Measurements from ENCODE around the gene SOX10.

SOX10 gene

DNA sequence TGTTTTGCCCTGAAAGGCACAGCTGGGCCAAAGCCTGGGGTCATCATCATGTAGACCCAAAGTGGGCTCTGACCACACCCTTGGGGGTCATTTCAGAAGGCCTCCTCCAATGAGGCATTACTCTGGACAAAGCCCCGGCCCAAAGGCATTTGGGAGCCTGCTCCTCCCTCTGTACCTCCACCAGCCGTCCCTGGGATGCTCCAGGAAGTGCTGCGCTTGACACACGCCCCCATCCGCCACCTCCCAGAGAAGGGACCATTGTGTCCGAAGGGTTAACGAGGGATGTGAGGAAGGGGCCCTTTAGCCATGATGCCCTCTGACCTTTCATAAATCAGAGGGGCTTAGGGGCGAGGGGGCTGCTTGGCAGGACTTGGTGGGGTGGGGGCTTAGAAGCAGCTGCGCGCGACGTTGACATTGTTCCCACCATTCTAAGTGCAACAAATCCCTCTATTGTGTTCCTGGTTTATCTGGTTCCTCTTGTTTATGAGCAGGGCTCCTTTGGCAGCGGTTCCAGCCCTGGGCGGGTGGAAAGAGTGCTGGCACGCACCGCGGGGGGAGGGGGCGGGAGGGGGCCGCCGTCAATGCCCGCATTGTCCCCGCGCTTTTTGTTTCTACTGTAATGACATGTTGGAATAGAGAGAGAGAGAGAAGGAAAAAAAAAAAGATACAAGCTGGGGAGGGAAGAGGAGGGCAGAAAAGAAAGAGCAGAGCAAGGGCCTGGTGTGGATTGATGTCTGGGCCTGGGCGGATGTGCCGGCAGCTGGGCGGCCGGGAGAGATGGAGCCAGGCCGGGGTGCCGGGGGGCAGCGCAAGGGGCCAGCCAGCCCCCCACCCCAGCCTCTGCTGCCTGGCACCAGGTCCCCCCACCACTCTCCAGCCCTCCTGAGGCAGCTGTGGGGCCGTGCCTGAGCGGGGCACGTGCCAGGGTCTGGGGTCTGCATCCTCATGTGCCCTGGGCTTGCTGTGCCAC is 32.1 kb upstream of the SOX10 start:
- DNase-seq: no peak

GRCh38 chr22:38014083-38014482 is 29.7 kb upstream of the SOX10 start:
- DNase-seq: no peak

DNA sequence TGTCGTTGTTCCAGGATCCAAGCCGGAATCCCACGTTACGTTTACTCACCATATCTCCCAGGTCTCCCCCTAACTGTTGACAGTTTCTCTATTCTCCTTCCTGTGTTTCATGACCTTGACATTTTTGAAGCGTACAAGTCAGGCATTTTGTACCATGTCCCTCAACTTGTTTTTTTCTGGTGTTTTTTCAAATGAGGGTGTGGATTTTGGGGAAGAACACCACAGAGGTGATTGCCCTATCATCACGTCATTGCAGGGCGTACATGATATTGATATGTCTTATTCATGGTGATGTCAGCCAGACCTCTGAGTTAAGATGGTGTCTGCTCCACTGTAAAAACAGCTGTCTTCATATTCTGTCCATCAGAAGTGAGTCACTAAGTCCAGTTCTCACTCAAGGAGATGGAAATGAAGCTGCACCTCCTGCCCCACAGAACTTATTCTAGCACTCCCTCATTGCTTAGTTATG is 28.3 kb upstream of the SOX10 start:
- no peak for DNase-seq

- DNase-seq: no peak
These were observed 24.8 kb upstream of the SOX10 start for GRCh38 chr22:38009000-38009806.

- DNase-seq: no peak
These were observed 23.1 kb upstream of the SOX10 start for GRCh38 chr22:38007330-38007902.

DNA sequence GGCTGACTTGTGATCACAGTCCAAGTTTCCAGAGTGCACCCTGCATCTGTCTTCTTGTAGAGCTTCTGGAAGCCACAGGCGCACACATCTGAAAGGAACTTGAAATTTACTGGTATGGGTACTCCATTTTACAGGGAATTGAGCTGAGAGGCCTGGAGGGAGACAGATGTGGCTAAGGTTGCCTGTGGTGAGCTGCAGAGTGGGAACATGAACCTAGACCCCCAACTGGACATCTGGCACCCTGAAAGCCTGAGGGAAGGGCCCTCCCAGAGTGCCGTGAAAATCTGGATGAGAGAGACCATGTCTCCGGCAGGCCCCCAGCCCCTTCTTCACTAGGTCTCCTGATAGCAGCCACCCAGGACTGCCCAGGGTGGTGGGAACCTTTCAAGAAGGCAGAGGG is 22.6 kb upstream of the SOX10 start:
- no peak for DNase-seq

DNA sequence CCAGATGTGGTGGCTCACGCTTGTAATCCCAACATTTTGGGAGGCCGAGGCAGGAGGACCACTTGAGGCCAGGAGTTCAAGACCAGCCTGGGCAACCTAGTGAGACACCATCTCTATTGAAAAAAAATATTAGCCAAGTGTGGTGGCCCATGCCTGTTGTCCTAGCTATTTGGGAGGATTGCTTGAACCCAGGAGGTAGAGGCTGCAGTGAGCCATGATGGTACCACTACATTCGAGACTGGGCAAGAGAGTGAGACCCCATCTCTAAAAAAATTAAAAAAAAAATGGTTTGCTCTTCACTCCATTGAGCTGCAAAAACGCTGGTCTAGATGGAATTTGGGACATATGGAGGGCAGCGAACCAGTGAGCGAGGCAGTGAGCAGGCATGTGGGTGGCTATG is 21.6 kb upstream of the SOX10 start:
- no peak for DNase-seq

- peak; percentile 69 for DNase-seq
These were observed 15.4 kb upstream of the SOX10 start for GRCh38 chr22:37999640-38000272.

DNA sequence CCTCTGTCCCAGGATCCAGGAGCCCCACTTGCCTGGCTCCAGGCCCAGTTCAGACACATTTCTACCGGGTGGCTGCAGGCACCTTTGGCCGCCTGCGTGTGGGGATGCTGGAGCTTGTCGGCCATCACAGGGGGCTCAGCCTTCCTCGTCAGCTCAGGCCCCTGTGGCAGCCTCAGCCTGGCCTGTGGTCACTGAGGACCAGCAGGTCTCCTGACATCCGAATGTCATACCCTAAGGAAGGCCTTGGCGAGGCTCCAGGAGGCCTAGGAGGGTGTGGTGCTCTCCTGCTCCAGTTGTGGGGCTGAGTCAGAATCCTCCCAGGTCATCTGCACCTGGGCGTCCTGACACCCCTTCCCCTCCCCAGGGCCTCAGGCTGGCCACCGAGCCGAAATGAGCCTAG is 14.9 kb upstream of the SOX10 start:
- peak; percentile 39 for DNase-seq

- no peak for DNase-seq
These were observed 14.2 kb upstream of the SOX10 start for GRCh38 chr22:37998543-37998942.

- peak; percentile 66 for DNase-seq
These were observed 12.3 kb upstream of the SOX10 start for GRCh38 chr22:37996515-37997246.

DNA sequence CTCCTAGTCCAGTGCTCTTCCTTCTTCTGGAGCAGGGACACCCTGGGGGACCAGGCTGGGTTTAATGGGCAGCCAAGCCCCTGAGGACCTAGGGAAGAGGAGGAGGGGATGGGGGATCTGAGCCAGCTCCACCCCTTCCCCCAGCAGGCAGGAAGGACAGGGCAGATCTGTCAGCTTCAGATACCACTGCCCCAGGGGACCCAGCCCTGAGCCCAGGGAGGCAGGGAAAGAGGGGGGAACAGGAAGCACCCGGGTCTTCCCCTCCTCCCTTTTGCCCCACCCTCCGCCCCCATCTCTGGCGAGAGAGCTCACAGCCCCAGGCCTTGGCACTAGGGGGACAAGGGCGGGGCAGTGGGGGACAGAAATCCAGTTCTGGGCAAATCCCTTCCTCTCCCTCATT is 11.7 kb upstream of the SOX10 start:
- no peak for DNase-seq

DNA sequence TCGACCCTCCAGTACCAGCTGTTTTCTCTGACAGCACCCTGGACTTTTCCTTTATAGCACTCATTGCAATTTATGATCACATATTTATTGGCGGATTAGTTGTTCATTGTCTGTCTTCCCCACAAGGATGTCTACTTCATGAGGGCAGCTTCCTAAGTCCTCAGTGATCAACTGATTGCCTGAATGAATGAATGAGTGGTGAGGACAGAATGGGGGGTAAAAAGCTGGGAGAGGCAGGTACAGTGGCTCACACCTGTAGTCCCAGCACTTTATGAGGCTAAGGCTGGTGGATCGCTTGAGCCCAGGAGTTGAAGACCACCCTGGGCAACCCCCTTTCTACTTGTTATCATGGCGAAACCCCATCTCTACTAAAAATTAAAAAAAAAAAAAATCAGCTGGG is 11.1 kb upstream of the SOX10 start:
- no peak for DNase-seq

- no peak for DNase-seq
These were observed 10.6 kb upstream of the SOX10 start for GRCh38 chr22:37994982-37995381.

DNA sequence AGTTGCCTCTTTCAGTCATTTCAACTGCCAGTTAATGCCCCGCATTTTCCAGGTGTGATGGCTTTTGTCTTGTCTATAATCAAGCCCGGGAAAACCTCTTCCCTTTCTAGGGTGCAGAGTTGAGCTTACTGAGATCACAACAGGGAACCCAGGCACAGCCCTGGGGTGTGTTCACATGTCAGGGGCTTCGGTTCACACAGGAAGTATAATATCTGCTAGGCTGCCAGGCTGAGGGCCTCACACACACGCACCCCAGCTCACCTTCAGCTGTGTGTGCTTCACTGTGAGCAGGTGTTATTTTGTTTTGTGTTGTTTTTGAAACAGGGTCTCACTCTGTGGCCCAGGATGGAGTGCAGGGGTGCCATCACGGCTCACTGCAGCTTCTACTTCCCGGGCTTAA is 9.7 kb upstream of the SOX10 start:
- no peak for DNase-seq

- no peak for DNase-seq
These were observed 7.5 kb upstream of the SOX10 start for GRCh38 chr22:37991731-37992442.

DNA sequence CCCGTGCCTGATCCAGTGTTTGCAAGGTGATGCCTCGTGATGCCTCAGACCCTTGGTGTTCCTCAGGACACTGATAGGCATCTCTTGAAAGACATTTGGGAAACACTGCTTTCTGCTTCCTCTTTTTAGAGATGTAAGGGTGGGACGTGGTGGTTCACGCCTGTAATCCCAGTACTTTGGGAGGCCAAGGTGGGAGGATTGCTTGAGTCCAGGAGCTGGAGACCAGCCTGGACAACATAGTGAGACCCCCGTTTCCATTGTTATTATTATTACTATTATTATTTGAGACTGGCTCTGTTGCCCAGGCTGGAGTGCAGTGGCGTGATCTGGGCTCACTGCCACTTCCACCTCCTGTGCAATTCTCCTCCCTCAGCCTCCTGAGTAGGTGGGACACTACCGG is 6.5 kb upstream of the SOX10 start:
- DNase-seq: no peak

DNA sequence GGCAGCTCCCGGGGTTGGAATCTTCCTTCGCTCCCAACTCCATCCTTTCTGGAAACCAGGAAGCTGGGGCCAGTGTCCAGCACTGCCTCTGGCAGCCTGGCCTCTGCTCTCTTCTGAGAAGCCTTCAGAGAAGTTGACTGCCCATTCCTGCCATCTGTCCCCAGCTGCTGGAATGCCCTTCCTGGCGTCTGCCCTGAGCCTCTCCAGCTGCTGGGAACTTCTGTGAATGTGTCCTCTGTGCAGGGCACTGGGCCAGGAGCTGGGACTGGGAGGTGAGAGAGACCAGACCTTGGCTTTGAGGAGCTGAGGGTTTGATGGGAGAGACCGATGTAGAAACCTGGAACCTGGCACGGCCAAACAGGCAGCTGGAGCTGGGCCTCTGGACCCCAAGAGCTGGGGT is 5.9 kb upstream of the SOX10 start:
- no peak for DNase-seq

DNA sequence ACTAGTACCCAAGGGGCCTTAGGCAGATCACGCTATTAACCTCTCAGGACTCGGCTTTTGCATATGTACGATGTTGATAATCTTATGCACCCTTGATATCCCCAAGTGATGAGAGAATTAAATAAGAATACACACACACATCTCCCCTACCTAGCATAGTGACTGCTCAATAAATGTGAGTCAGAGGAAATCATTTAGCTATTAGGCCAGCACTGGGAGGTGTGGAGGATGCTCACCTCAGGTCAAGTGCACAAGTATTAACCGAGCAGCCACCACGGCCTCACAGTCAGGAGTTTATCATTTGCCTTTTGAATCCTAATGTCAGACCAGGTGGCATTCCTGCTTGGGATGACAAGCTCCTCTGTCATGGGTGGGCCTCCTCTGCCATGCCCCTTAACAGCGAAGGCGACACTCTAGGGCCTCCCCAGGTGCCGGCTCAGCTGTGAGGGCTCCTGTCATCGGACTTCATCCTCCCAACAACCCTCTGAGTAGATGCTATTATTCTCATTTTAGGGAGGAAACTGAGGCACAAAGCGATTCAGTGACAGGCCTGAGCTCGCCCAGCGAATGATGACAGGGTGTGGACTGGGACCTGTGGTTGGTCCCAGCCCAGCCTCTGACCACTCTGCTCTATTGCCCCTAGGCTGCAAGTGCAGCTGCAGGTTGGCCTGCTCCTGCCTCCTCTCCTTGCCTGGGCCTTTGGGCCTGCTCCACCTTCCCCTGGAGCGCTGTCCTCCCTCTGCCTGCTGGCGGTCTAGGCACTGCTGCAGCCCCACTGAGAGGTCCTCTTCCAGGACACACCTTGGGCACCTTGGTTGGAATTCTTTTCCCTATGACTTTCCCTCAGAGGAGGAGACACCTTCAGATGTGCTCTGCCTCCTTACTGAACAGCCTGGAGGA is 5.0 kb upstream of the SOX10 start:
- no peak for DNase-seq

DNA sequence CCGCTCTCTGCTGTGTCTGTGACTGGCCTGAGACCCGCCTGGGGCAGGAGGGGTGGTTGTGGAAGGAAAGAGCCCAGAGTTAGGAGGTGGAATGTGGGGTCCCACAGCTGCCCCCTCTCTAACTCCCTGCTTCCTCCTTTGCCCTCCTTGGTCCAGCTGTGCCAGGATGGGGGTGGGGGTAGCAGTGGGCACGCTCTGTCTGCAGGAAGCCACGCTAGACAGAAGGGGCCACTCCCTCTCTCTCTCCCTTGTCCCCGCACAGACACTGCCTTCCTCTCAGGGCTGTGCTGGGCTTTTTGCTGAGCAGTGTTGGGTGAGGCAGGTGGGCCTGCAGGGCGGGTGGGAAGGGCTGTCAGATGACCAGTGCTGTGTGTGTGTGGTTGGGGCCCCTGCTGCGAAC is 2.0 kb upstream of the SOX10 start:
- DNase-seq: no peak

Data from RPMI8226 (cell line).